ENCODE measurements around the gene PLCH1. TPM values are rescaled to one million over a fixed set of nuclear protein-coding genes. Genes with fewer than 3 reads are reported as not detected.

PLCH1 gene
- total RNA-seq, 6 experiments from 2014 or later = 0.07 to 0.25 (median 0.17) TPM

- ATAC-seq (no peak), DNase-seq (no peak)
- Histone ChIP-seq H3K4me1 (peaks cover 0 to 3% (median 0%) of the 10 kb centered on the region in 4 donors), H3K9me3 (no peaks in the 10 kb centered on the region), H3K27ac (no peak overlapping the region), H3K36me3 (no peaks in the 10 kb centered on the region), H3K27me3 (no peaks in the 10 kb centered on the region), H3K4me3 (no peak overlapping the region)
- intact Hi-C loops (cut with DNase I) = no loop called here
- WGBS (ENCODE audit: insufficient coverage, low coverage, low lambda C conversion rate, missing lambda C conversion rate) = 80% methylated on average over 1 of the region's 1 CpG
- TF ChIP-seq CTCF (IDR thresholded peaks at IDR 0.05) (no peak), POLR2A (IDR thresholded peaks at IDR 0.05) (no peak)
These were observed 88.4 kb downstream of the PLCH1 start for GRCh38 chr3:155656466-155656865.

- TF ChIP-seq POLR2A (IDR thresholded peaks at IDR 0.05) (no peak), CTCF (IDR thresholded peaks at IDR 0.05) (no peak)
- no peaks in the 10 kb centered on the region for H3K36me3 ChIP-seq
- ATAC-seq (peak; percentile 50 to 79 (median 56)), DNase-seq (no peak)
- H3K27me3 ChIP-seq = no peaks in the 10 kb centered on the region
- WGBS (ENCODE audit: insufficient coverage, low coverage, low lambda C conversion rate, missing lambda C conversion rate) = 17% methylated on average over 3 of the region's 3 CpGs
- no peaks in the 10 kb centered on the region for H3K9me3 ChIP-seq
- H3K27ac ChIP-seq = no peak overlapping the region
- H3K4me1 ChIP-seq = peaks cover 0 to 5% (median 0%) of the 10 kb centered on the region in 4 donors
- H3K4me3 ChIP-seq = no peak overlapping the region
- intact Hi-C loops (cut with DNase I) = no loop called here
These were observed 93.2 kb downstream of the PLCH1 start for GRCh38 chr3:155651489-155652218.

GRCh38 chr3:155648013-155648591 lies 96.8 kb downstream of the PLCH1 start:
- ATAC-seq = no peak
- Histone ChIP-seq H3K36me3 (no peaks in the 10 kb centered on the region), H3K4me3 (no peak overlapping the region), H3K4me1 (peaks cover 0 to 5% (median 0%) of the 10 kb centered on the region in 4 donors), H3K27me3 (no peaks in the 10 kb centered on the region), H3K27ac (no peak overlapping the region), H3K9me3 (no peaks in the 10 kb centered on the region)
- TF ChIP-seq POLR2A (IDR thresholded peaks at IDR 0.05) (no peak), CTCF (IDR thresholded peaks at IDR 0.05) (no peak)
- DNase-seq = no peak
- 79% methylated on average over 6 of the region's 6 CpGs for WGBS (ENCODE audit: insufficient coverage, low coverage, low lambda C conversion rate, missing lambda C conversion rate)
- intact Hi-C loops (cut with DNase I) = no loop called here

- ATAC-seq (no peak), DNase-seq (no peak)
- Histone ChIP-seq H3K4me1 (peaks cover 0 to 5% (median 0%) of the 10 kb centered on the region in 4 donors), H3K27ac (no peak overlapping the region), H3K4me3 (no peak overlapping the region), H3K36me3 (no peaks in the 10 kb centered on the region), H3K27me3 (no peaks in the 10 kb centered on the region), H3K9me3 (no peaks in the 10 kb centered on the region)
- 28% methylated on average over 2 of the region's 2 CpGs for WGBS (ENCODE audit: insufficient coverage, low coverage, low lambda C conversion rate, missing lambda C conversion rate)
- TF ChIP-seq POLR2A (IDR thresholded peaks at IDR 0.05) (no peak), CTCF (IDR thresholded peaks at IDR 0.05) (no peak)
- intact Hi-C loops (cut with DNase I) = no loop called here
These were observed 97.7 kb downstream of the PLCH1 start for GRCh38 chr3:155647206-155647605.

Measured in right lobe of liver (tissue), 6 donors.